GM12891 (cell line): Measurements from ENCODE around the gene KLHL25.

Experiments used
- POLR2AphosphoS5 ChIP-seq: IDR thresholded peaks from 2 replicates; pipeline ENCODE4 v1.6.1; 2011; ENCODE audit warnings: low read depth, low read length, control low read depth
- TAF1 ChIP-seq: IDR thresholded peaks from 2 replicates; pipeline ENCODE4 v1.6.1; 2011; ENCODE audit warnings: low read depth, low read length, control low read depth

- TF ChIP-seq TAF1 (no peak), POLR2AphosphoS5 (no peak)
Observed at GRCh38 chr15:85725019-85725418, 69.7 kb downstream of the KLHL25 start.
